Measurements from ENCODE around the gene SLC16A13. TPM values are rescaled to one million over a fixed set of nuclear protein-coding genes. Genes with fewer than 3 reads are reported as not detected.

Gene SLC16A13
- total RNA-seq, 4 donors from 2014 or later = 1.7 to 1.9 (median 1.8) TPM; not detected in 1

- TF ChIP-seq CTCF (IDR thresholded peaks at IDR 0.05; ENCODE audit: low read depth) = no peak
Observed at GRCh38 chr17:7019839-7020519, 15.8 kb upstream of the SLC16A13 start.

DNA sequence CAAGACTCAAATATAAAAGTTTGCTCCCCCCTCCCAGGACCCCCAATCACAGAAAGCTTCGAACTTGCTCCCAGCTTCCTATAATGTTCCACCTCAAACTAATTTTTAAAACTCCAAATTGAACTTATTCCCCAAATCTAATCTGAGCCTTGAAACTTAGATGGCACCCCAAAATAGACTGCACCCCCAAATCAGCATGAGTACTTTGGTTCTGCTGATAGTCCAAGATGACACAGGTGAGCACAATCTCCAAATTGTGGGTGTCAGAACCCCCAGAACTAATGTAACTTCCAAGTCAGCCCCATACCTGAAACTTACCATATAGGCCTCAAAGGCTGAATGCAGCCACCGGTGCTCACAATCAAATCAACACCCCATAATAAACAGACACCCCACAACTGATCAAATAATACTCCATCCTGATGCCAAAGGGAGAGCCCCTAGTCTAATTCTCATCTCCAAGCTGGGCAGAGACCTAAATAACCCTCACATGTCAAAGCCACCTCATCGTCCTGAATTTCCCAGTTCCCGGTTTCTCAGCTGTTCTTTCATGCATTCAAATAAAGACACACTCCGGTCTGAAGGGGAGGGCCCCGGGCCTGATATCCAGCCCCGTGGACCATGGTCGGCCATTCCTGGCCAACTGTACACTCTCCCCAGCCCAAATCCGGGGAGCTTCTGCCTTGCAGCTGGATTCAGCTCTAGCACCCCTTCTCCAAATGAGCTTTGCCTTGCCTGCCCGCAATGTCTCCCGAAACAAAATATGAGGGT is 14.7 kb upstream of the SLC16A13 start:
- TF ChIP-seq CTCF (IDR thresholded peaks at IDR 0.05; ENCODE audit: low read depth) = no peak

- no peak for TF ChIP-seq CTCF (IDR thresholded peaks at IDR 0.05; ENCODE audit: low read depth)
Observed at GRCh38 chr17:7021993-7022778, 13.6 kb upstream of the SLC16A13 start.

GRCh38 chr17:7022781-7023571 is 12.8 kb upstream of the SLC16A13 start, which contains the start of gene BCL6B:
BCL6B (plus strand) TSS chr17:7023050; CDS start chr17:7023672, 622 bp downstream.
- no peak for TF ChIP-seq CTCF (IDR thresholded peaks at IDR 0.05; ENCODE audit: low read depth)

DNA sequence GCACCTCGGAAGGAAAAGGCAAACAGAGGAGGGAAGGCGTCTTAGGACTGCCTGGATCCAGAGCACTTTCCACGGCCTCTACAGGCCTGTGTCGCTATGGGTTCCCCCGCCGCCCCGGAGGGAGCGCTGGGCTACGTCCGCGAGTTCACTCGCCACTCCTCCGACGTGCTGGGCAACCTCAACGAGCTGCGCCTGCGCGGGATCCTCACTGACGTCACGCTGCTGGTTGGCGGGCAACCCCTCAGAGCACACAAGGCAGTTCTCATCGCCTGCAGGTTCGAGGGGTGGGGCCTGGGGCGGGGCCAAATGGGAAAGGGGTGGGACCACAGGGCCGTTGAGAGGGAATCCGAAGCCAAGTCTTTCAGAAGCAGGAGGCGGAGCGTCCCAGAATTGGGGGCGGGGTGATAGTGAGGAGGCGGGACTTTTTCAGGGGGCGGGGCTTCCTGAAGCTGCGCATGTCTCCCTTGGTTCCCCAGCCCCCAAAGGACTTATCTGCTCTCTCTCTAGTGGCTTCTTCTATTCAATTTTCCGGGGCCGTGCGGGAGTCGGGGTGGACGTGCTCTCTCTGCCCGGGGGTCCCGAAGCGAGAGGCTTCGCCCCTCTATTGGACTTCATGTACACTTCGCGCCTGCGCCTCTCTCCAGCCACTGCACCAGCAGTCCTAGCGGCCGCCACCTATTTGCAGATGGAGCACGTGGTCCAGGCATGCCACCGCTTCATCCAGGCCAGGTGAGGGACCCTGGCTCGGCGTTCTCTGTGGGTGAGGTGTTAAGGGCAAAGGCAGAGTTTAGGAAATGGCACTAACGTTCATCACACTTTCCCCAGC is 12.0 kb upstream of the SLC16A13 start:
- TF ChIP-seq CTCF (IDR thresholded peaks at IDR 0.05; ENCODE audit: low read depth) = no peak

DNA sequence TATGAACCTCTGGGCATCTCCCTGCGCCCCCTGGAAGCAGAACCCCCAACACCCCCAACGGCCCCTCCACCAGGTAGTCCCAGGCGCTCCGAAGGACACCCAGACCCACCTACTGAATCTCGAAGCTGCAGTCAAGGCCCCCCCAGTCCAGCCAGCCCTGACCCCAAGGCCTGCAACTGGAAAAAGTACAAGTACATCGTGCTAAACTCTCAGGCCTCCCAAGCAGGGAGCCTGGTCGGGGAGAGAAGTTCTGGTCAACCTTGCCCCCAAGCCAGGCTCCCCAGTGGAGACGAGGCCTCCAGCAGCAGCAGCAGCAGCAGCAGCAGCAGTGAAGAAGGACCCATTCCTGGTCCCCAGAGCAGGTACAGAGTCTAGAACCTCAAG is 11.4 kb upstream of the SLC16A13 start:
- no peak for TF ChIP-seq CTCF (IDR thresholded peaks at IDR 0.05; ENCODE audit: low read depth)
